Measurements from ENCODE around the gene FGF21.

- TF ChIP-seq CTCF (IDR thresholded peaks at IDR 0.05) (no peak), POLR2AphosphoS5 (IDR thresholded peaks at IDR 0.05) (no peak)
Observed at GRCh38 chr19:48718711-48719231, 36.6 kb upstream of the FGF21 start.
